ENCODE results near the gene ZHX3.

Gene ZHX3, protein sequence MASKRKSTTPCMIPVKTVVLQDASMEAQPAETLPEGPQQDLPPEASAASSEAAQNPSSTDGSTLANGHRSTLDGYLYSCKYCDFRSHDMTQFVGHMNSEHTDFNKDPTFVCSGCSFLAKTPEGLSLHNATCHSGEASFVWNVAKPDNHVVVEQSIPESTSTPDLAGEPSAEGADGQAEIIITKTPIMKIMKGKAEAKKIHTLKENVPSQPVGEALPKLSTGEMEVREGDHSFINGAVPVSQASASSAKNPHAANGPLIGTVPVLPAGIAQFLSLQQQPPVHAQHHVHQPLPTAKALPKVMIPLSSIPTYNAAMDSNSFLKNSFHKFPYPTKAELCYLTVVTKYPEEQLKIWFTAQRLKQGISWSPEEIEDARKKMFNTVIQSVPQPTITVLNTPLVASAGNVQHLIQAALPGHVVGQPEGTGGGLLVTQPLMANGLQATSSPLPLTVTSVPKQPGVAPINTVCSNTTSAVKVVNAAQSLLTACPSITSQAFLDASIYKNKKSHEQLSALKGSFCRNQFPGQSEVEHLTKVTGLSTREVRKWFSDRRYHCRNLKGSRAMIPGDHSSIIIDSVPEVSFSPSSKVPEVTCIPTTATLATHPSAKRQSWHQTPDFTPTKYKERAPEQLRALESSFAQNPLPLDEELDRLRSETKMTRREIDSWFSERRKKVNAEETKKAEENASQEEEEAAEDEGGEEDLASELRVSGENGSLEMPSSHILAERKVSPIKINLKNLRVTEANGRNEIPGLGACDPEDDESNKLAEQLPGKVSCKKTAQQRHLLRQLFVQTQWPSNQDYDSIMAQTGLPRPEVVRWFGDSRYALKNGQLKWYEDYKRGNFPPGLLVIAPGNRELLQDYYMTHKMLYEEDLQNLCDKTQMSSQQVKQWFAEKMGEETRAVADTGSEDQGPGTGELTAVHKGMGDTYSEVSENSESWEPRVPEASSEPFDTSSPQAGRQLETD

DNA sequence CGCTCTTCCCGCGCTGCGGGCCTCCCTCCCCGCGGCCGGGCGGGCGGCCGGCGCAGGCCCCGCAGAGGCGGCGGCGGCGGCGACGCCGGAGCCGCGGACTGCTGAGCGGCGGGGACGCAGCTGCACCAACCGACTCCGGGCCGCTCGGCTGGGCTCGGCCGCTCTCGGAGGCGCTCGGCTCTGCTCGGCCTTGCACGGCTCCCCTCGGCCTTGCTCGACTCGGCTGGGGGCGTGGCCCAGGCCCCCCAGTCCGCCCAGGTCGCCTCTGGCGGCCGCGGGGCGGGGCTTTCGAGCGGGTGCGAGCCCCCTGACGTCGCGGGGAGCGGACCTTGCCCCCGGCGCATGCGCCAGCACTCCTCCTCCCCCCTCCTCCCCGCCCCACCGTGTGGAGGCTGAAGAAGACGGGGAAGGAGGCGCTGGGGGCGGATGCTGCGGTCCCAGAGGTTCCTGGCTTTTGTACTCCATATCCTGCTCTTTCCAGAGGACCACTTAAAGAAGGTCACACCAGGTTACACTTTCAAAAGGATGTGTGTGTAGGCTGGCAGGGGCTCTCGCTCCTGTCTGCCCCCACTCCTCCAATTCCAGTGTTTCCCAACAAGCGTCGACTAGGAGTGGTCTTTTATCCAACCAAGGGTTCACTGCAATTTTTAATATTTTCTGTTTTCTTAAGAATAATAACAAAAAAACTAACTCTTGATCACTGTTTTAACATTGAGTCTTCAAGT lies at the start of gene ZHX3:
TSS of gene ZHX3 (minus strand) at position 186 of the 725 bp plus-strand sequence. CDS start 112,815 bp downstream, outside the sequence.
- DNase-seq (ENCODE audit: low read depth): peak; percentile 89

DNA sequence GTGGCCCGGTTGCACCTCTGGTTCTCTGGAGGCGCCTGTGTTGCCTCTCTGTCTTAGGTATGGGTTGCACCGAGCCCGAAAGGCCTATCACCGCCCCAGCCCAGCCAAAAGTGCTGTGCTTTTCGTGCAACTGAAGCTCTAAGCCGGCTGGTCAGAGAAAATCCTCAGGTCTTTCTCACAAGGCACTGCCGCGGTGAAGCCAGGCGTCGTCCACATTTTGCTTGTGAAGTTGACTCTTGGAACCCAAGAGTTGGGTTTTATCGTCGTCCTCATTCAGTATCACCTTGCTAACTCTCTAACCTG lies 49.8 kb upstream of the ZHX3 start:
- no peak for DNase-seq (ENCODE audit: low read depth)

DNA sequence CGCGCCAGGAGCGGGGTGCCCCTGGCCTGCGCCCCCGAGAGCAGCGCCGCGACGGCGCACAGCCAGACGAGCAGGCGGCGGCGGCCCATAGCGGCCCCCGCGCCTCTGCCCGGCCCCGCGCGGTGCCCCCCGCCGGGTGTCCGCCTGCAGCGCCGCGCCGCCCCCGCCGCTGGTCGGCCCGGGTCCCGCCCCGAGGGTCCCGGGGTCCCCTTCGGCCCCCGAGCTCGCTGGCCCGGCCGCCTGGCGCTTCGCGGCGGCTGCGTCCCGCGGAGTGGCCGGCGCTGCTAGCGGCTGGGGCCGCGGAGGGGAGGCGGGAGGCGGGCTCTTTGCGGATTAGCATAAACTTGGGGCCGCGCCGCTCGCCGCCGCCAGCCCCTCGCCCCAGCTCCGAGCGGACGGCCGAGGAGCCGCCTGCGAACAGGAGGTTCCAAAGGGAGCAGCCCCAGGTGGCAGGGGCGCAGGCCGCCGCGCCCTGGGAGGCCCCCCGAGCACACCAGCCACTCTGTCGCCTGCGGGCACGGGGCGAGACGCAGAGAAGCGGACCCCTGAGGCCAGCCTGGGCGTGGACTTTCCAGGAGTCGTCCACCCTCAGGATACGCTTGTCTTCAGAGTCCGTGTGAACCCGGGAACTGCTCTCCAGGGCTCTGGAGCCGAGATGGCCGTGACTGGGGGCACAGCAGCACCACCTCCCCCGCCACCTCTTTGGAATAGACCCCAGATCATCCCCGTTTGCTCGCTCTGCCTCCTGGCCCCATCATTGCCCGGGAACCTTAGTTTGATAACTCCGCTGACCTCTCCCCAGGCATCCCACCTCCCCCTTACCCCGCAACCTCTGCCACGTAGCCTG lies 49.2 kb upstream of the ZHX3 start, which contains the start of gene EMILIN3:
TSS of gene EMILIN3 (minus strand) at position 273 of the 847 bp plus-strand sequence. CDS start at position 89, 184 bp downstream.
- DNase-seq (ENCODE audit: low read depth): no peak

DNA sequence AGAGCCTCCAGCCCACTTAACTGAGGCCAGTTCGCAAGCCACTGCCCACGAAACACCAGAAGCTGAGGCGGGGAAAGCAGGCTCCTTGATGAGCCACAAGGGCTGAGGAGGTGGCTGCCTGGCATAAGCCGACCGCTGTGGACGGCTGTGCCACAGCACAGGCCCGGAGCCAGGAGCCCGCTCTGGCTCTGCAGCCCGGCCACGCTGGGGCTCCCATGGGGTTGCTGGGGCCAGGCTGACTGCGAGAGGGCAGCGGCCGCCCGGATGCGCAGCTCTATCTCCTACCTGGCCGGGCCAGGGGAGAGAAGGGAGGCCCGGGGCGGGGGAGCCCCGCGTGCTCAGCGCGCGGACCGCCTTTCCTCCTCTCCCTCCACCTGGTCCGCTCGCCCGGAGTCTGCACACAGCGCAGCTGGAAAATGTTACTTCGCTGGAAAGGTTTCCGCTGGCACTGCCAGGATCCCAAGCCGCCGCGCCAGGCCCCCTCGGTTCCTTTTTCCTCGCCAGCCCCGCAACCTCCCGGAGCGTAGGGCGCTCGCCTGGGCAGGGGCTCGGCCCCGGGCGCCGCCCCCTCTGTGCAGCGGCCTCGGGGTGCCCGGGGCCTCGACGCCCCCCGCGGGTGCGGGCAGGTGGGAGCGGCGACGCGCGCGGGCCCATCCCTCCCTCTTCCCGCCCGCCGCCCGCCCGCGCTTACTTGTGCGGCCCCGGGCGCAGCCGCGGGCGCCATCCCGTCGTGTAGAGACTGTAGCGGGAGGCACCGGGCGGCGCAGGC lies 48.4 kb upstream of the ZHX3 start:
- DNase-seq (ENCODE audit: low read depth): no peak

DNA sequence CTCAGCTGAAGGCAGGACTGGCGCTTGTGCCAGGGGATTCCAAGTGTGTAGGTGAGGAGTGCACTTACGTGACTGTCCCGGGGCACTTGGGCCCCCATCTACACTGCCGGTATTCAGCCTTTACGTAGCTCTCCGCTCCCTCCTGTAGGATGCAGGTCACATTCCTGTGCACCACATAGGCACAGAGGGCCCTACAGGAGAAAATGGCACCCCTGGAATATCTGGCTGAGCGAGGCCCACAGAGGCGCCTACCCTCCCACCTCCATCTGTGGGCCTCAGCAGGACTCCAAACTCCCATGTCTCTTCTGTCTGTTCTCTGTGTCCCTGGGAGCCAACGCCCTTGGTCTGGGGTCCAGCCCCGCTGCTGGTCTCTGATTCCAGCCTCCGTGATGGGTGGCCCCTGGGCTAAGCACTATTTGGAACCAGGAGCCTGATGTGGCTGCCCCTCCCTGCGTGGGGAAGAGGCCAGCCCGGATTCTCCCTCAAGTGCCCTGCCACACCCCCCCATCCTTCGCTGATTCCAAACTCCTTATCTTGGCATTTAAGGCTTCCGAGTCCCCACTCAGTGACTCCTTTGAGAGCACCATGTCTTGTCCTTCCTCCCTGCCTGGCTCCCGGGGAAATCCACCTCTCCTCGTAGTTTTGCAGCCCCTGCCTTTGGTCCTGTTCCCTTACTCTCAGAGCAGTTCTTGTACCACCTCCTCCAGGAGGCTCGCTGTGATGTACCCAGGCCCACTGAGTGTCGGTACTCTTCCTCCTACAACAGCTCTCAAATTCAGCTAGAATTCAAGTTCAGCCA lies 47.6 kb upstream of the ZHX3 start:
- DNase-seq (ENCODE audit: low read depth): no peak

DNA sequence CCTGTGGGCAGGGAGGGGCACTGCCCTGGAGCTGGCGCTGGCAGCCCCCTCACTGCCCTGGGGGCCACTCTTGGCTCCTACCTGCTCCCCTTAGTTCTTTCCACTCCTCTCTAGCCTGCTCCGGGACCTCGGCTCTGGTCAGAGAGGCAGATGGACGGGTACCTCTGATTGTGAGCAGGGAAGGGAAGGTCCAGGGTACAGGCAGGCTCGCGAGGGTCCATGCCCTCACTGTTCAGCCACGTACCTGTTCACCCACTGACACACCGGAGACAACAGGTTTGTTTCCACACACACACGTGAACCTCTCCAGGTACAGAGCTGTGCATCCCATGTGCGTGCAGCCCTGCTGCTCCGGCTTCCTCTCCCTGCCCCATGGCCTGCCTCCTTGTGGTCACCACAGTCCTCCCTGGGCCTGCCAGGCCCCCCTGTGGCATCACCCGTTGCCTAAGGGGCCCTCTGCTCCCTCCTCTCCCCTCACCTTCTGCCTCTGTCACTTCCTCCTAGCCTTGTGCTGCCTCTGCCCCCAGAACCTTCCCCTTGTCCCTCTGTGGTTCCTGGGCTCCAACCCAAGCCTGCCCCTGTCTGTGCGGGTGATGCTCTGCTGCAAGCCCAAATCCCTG lies 46.8 kb upstream of the ZHX3 start:
- DNase-seq (ENCODE audit: low read depth): no peak

DNA sequence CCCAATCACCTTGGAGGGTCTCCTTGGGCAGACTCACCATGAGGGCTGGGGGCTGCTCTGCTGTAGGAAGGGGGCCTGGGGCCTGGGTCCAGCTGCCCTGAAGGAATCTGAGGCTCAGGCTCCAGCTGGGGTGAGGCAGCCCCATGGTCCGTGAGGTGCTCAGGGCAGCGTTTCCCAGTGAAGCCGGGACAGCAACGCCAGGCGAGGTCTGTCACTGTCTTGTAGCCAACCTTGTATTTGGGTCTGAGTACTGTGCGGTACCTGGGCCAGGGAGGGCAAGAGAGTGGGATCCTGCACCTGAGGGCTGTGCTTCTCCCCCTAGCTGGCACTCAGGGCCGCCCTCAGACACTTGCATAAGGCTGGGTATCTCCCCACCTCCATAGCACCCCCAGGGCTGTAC lies 46.1 kb upstream of the ZHX3 start:
- DNase-seq (ENCODE audit: low read depth): no peak

DNA sequence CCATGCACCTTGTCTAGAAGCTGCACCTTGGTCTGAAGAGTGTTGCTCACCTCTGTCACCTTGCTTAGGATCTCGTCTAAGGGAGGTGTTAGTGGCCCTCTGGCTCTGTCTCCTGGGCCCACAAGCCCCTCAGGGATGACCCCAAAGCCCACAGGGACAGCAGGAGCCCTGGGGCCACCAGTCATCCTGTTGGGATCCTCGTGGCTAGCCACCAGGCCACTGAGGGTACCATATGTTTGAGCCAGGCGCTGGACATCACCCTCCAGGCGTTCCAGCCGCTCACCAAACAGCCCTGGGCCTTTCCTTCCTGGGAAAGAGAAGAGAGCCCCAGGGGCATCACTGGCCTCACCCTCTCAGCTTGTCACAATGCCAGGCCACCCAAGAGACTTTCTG lies 45.2 kb upstream of the ZHX3 start:
- no peak for DNase-seq (ENCODE audit: low read depth)

DNA sequence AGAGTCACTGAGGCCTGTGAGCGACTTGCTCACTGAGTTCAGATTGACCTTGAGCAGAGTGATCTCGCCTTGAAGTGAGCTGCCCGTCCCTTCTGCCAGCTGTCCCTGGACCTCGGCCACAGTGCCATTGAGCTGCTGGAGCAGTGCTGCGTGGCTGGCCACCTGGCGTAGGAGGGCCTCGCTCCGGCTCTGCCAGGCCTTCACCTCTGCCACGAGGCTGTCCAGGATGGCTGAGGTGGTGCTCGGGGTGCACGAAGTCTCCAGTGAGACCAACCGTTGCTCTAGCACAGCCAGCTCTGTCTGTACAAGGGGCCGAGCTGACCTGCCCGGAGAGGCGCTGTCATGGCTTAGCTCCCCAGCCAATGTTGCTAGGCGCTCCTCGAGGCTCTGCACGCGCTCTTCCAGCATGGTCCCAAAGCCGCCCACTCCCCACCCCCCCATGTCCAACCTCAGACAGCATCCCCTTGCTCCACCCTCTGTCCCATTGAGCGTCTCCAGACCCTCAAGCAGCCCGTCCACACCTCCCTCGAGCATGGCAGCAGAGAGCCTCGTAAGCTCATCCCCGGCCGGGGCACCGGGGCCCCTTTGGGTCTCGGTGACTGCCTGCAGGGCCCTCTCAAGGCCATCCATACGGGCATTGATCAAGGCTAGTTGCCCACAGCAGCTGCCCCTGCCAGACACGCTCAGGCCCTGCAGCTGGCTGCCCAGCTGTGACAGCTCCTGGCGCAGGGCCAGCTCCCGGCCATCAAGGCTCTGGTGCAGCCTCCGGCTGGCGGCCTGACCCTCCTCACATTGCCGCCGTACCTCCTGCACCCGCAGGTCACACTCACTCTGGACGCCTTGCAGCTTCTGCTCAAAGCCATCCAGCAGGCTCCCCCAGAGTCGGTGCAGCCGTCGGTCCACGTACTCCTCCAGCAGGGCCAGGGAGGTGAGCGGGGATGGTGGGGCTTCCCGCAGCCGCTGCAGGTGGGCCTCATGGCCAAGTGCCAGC lies 44.5 kb upstream of the ZHX3 start:
- no peak for DNase-seq (ENCODE audit: low read depth)

DNA sequence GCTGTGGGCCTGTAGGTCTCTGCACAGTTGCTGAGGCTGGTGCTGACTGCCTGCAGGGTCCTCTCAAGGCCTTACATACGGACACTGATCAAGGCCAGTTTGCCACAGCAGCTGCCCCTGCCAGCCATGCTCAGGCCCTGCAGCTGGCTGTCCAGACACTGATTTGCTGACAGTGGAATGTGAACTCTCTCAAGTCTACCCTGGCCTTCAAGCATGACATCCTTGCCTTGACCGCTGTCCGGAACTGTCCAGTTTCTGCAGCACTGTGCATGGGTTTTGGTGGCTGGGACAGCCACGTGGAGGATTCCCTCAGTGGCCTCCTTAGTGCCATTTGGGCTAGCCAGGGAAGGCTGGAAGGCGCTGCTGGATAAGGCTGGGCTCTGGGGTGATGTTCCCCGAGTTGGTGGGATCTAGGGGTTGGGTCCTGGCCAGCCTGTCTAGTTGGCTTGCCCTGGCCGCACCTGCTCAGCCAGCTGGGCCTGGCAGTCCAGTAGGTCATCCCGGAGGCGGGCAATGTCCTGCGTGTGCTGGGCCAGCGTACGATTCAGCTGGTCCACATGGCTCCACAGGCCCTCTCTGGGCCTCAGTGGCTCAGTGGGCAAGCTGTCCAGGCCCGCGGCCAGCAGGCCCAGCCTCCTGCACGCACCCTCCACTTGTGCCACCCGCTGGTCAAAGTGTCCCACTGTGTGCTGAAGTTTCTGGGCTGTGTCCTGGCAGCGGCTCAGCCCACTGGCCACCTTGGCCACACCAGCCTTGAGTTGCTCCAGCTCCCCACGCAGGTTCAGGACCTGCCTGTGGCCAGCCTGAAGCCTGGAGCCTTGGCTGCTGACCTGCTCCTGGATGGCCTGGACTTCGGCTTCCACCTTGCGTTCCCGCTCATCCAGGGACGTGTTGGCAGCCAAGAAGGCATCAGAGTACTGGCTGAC lies 43.6 kb upstream of the ZHX3 start:
- no peak for DNase-seq (ENCODE audit: low read depth)

DNA sequence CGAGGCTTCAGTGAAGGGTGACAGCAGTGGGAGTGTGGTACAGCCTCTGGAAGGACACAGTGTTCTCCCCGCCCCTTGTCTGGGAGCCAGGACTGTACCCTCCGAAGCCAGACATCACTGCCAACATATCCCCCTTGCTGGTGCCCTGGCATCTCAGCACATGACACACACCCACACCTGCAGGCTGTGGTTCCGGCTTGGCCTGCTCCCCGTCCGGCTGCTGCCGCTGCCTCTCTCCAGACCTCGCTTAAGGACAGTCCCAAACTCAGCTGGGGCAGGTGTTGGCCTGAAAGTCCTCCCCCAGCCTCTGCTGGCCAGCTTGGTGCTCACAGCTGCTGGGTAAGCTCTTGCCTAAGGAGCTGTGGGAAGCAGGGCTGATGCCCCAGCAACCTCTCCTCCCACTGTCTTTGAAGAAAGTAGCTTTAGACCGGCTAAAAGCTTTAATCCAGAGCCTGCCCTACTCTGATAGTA lies 42.0 kb upstream of the ZHX3 start:
- no peak for DNase-seq (ENCODE audit: low read depth)

DNA sequence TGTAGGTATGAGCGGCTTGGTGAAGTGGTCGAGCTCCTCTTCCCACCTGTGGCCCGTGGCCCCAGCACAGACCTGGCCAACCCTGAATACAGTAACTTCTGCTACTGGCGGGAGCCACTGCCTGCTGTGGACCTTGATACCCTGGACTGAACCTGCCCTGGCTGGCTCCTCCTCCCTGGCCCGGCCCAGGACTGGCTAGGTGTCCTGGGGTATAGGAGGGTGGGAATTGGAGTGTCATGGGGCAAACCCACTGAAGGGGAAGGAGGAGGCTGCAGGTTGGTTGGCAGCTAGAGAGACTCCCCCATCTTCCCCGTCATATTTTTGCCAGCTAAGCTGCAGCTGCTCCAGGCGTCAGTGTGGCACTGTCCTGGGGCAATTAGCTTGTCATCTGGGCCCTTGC lies 41.2 kb upstream of the ZHX3 start:
- DNase-seq (ENCODE audit: low read depth): no peak

DNA sequence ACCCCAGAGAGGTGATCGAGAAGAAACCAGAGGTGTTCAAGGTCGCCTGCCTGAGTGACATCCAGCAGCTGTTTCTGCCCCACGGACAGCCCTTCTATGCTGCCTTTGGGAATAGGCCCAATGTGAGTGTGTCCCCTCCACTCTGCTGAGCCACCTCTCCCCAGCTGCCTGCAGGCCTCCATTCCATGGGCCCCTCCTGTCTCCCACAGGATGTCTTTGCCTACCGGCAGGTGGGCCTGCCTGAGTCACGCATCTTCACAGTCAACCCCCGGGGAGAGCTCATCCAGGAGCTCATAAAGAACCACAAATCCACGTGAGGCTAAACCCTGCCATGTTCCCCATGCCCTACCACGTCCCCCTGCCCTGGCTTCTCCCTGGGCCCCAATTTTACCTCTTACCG lies 40.7 kb upstream of the ZHX3 start:
- no peak for DNase-seq (ENCODE audit: low read depth)

DNA sequence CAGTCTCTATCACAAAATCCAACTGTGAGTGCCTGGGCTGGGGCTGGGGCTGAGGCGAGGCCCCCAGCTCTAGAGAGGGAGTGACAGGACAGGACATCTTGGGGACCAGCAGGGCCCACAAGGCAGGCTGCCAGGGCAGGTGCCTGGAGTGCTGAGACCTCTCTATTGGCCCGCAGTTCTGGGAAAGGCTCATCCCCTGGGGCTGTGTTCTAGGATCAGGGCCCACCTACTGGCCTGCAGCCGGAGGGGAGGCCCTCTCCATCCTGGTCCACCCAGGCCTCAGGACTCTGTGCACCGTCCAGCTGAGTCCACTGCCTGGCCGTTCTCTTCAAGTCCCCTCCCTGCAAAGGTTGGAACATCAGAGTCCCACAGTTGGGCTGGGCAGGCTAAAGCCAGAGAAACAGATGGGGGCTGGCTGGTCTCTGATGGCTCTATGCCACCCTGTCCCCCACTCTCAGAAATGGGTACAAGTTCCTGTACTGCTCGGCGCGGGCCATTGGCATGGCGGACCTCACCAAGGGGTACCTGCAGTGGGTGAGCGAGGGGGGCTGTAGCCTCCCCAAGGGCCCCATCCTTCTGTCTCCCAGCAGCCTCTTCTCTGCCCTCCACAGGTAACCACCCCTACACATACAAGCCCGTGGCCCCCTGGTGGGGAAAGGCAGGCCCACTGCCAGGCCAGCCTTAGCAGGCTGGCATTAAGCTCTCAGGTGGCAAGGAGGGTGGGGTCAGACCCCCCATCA lies 40.1 kb upstream of the ZHX3 start:
- no peak for DNase-seq (ENCODE audit: low read depth)

DNA sequence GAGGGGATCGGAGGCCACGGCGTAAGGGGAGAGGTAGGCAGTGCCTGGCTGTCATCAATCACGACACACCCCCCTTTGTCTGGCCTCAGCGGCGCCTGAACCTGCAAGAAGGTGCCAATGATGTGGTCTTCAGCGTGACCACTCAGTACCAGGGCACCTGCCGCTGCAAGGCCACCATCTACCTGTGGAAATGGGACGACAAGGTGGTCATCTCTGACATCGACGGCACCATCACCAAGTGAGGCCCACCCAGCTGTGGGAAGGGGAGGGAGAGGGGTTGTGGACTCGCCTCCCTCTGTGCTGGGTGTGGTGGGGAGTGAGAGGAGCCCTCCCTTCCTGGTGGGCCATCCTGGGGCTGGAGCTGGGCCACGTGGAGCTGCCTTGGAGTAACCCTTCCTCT lies 39.4 kb upstream of the ZHX3 start:
- DNase-seq (ENCODE audit: low read depth): no peak

DNA sequence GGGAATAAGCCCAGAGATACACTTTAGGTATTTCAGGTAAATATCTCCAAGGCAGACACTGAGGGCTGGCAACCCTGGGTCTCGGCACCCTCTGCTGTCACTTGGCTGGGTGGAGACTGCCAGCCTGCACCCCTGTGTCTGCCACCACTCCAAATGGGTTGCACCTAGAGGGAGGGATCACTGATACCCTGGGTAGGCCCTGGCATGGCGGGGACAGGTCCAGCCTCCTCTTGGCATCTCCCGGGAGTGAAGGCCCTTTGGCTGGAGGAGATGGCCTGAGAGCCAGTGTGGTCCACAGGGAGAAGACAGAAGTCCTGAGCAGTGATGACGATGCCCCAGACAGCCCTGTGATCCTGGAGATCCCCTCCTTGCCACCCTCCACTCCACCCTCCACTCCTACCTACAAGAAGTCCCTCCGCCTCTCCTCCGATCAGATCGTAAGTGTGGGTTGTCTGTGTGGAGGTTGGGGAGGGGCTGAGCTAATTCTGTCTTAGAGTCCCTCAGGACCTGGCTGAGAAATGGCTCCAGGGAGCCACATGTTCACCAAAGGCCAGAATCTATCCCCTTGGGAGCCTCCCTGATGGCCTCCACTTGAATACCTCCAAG lies 38.2 kb upstream of the ZHX3 start:
- no peak for DNase-seq (ENCODE audit: low read depth)
